PC-9 (cell line): ENCODE measurements around the gene TPTE2. TPM values are rescaled to one million over a fixed set of nuclear protein-coding genes. Genes with fewer than 3 reads are reported as not detected.

Experiments
- BruUV-seq: library from RNA; stranded (reverse); fragments of 400-500 nt; replicated peaks from 2 replicates; lab custom pipeline; 2021; lab: Mats Ljungman, UMichigan
- CTCF ChIA-PET: fragments of 300-600 bp; sonication (Branson Sonifier 250); formaldehyde crosslinking; loops from one replicate; lab custom pipeline; 2022; ENCODE audit warnings: antibody characterized with exemption; lab: Charles Lee
- POLR2A ChIA-PET: fragments of 300-600 bp; sonication (Branson Sonifier 250); formaldehyde crosslinking; loops from one replicate; lab custom pipeline; 2022; ENCODE audit warnings: antibody characterized with exemption; ENCODE audit not compliant: unreplicated experiment; lab: Charles Lee
- DNase-seq, 2 experiments: peaks; one replicate each; pipeline versions ENCODE4 v3.0.0 to v3.0.0-alpha.2; 2015 to 2022; ENCODE audit warnings: mixed read lengths in 1 of 2
- H2AFZ ChIP-seq: fragments of 200-600 bp; sonication (generic); 2 replicates; pipeline ENCODE4 v1.8.1; 2017; ENCODE audit warnings: antibody characterized with exemption
- H3F3A ChIP-seq: fragments of 200-600 bp; sonication (generic); 2 replicates; pipeline ENCODE4 v1.8.1; 2017; ENCODE audit warnings: antibody characterized with exemption, mild to moderate bottlenecking, low read depth; ENCODE audit not compliant: insufficient read depth
- H3K27ac ChIP-seq: fragments of 200-600 bp; sonication (generic); 2 replicates; pipeline ENCODE4 v1.6.1; 2016; ENCODE audit warnings: mixed run types
- H3K27me3 ChIP-seq: fragments of 200-600 bp; sonication (generic); 2 replicates; pipeline ENCODE4 v1.6.1; 2016; ENCODE audit warnings: low read depth, mixed run types; ENCODE audit not compliant: insufficient read depth
- H3K36me3 ChIP-seq: fragments of 200-600 bp; sonication (generic); 2 replicates; pipeline ENCODE4 v1.6.1; 2016; ENCODE audit warnings: low read depth, mixed run types
- H3K4me1 ChIP-seq: fragments of 200-600 bp; sonication (generic); replicated peaks from 2 replicates; pipeline ENCODE4 v1.6.1; 2016; ENCODE audit warnings: mixed run types; ENCODE audit not compliant: insufficient read depth
- H3K4me2 ChIP-seq: fragments of 200-600 bp; sonication (generic); 2 replicates; pipeline ENCODE4 v1.6.1; 2017; ENCODE audit warnings: mixed run types
- H3K4me3 ChIP-seq: fragments of 200-600 bp; sonication (generic); 2 replicates; pipeline ENCODE4 v1.6.1; 2016; ENCODE audit warnings: mixed run types
- H3K79me2 ChIP-seq: fragments of 200-600 bp; sonication (generic); 2 replicates; pipeline ENCODE4 v1.6.1; 2017; ENCODE audit warnings: low read depth, mixed run types
- H3K9me2 ChIP-seq: fragments of 200-600 bp; sonication (generic); 2 replicates; pipeline ENCODE4 v1.8.1; 2017; ENCODE audit warnings: mild to moderate bottlenecking; ENCODE audit not compliant: insufficient read depth
- H3K9me3 ChIP-seq: fragments of 200-600 bp; sonication (generic); 2 replicates; pipeline ENCODE4 v1.8.1; 2016; ENCODE audit warnings: low read depth; ENCODE audit not compliant: insufficient read depth
- H4K20me1 ChIP-seq: fragments of 200-600 bp; sonication (generic); 2 replicates; pipeline ENCODE4 v1.8.1; 2017; ENCODE audit not compliant: insufficient read depth
- EZH2 ChIP-seq: fragments of 200-600 bp; sonication (generic); IDR thresholded peaks from 2 replicates; pipeline ENCODE4 v1.8.0; 2017; ENCODE audit warnings: antibody characterized with exemption, low read depth
- intact Hi-C: fragments of 100-400 bp; cut with micrococcal nuclease; formaldehyde crosslinking; loops from one replicate; pipeline ENCODE4 v1.10.0; 2022; ENCODE audit not compliant: unreplicated experiment
- total RNA-seq: library from RNA; stranded (reverse); gene quantifications from 2 replicates; pipeline ENCODE4 v1.2.3, GENCODE V29; 2021
- TF ChIP-seq, protein P1 (sequence below): fragments of 200-600 bp; sonication (generic); conservative IDR thresholded peaks from 2 replicates; pipeline ENCODE4 v1.6.1; 2017; ENCODE audit warnings: mixed run types, antibody characterized with exemption, mild to moderate bottlenecking, moderate library complexity

TPTE2 gene
- total RNA-seq, 1 experiment from 2014 or later = not detected

DNA sequence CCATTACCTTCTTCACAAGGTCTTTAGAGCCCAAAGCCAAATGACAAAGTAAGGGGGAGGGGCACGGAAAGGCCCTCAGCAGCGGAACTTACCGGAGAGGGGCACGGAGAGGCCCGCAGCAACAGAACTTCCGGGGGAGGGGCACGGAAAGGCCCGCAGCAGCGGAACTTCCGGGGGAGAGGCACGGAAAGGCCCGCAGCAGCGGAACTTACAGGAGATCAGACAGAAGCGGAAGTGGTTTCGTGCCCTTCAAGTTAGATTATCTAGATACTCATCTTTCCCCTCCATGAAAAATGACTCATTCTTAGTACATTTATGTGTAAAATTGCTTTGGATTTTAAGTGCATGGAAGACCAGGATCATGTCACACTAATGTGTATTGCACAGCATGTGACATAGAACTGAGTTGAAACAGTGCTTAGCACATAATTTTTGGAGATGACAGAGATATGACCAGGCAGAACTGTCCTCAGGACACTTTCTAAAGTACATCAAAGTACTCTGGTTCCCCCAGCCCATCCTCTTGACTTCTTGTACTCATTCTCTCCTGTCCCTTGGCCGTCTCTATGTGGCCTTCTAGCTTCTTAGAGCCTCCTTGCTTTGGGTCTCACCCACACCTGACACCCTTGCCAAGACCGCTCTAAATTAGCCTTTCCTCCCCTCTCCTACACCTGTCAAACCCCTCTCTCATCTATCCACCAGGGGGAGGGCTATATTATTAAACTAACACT lies 25.7 kb upstream of the TPTE2 start:
- TF ChIP-seq, protein P1, sequence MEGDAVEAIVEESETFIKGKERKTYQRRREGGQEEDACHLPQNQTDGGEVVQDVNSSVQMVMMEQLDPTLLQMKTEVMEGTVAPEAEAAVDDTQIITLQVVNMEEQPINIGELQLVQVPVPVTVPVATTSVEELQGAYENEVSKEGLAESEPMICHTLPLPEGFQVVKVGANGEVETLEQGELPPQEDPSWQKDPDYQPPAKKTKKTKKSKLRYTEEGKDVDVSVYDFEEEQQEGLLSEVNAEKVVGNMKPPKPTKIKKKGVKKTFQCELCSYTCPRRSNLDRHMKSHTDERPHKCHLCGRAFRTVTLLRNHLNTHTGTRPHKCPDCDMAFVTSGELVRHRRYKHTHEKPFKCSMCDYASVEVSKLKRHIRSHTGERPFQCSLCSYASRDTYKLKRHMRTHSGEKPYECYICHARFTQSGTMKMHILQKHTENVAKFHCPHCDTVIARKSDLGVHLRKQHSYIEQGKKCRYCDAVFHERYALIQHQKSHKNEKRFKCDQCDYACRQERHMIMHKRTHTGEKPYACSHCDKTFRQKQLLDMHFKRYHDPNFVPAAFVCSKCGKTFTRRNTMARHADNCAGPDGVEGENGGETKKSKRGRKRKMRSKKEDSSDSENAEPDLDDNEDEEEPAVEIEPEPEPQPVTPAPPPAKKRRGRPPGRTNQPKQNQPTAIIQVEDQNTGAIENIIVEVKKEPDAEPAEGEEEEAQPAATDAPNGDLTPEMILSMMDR = no peak
- no peak for TF ChIP-seq EZH2
- no TSS peak for BruUV-seq
- H3K36me3 ChIP-seq = no peaks in the 10 kb centered on the region
- H2AFZ ChIP-seq = no peak overlapping the region
- CTCF ChIA-PET = no interaction called here
- intact Hi-C loops = no loop called here
- H3K9me3 ChIP-seq = no peaks in the 10 kb centered on the region
- no peaks in the 10 kb centered on the region for H3F3A ChIP-seq
- H3K4me1 ChIP-seq = no peaks in the 10 kb centered on the region
- POLR2A ChIA-PET = no interaction called here
- H3K4me2 ChIP-seq = peak overlapping the region; percentile 53
- H3K27me3 ChIP-seq = no peaks in the 10 kb centered on the region
- no peaks in the 10 kb centered on the region for H3K79me2 ChIP-seq
- DNase-seq = no peak
- H4K20me1 ChIP-seq = no peaks in the 10 kb centered on the region
- no peaks in the 10 kb centered on the region for H3K9me2 ChIP-seq
- H3K27ac ChIP-seq = no peak overlapping the region
- H3K4me3 ChIP-seq = peak overlapping the region; percentile 24; the same call in 1 of the 2 replicates

DNA sequence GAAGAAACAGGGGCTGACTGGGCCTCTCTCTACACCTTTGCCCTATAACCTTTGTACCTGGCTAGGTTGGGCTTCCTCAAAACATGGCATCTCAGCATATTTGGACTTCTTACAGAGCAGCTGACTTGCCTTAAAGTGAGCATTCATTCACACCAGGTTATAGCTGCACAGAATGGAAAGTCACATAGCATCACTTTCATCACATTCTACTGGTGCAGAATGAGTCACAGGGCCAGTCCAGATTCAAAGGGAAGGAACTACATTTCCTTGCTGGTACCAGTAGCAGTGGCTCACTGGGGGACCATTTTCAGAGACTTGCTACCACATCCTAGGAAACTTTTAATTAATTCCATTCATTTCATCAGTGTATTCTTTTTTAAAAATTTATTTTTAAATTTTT lies 20.3 kb upstream of the TPTE2 start:
- POLR2A ChIA-PET = no interaction called here
- no peak for DNase-seq
- intact Hi-C loops = no loop called here
- Histone ChIP-seq H3F3A (no peaks in the 10 kb centered on the region), H3K9me3 (no peaks in the 10 kb centered on the region), H3K27me3 (peaks cover 15% of the 10 kb centered on the region; the same call in 1 of the 2 replicates), H2AFZ (no peak overlapping the region), H3K4me1 (no peaks in the 10 kb centered on the region), H3K27ac (no peak overlapping the region), H3K4me3 (no peak overlapping the region), H3K9me2 (no peaks in the 10 kb centered on the region), H3K79me2 (no peaks in the 10 kb centered on the region), H4K20me1 (no peaks in the 10 kb centered on the region), H3K4me2 (no peak overlapping the region), H3K36me3 (no peaks in the 10 kb centered on the region)
- no peak for TF ChIP-seq EZH2
- TF ChIP-seq, protein P1 = no peak
- BruUV-seq = no TSS peak
- CTCF ChIA-PET = no interaction called here

DNA sequence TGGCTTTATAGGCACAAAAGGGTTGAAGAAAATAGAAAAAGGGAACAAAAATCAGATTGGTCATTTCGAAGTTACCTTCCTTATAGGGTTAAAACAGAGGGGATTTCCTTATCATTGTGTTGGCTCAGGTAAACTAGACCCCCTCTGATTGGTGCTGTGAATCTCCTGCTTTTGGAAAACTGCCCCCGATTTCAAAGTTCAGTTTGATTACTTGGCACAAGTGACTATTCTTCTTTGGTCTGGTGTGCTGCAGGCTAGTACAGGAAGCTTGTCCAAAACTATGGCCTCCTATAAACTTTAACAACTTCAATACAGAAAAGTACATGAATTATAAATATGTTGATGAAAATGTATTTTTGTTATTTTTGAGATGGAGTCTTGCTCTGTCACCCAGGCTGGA lies 13.9 kb upstream of the TPTE2 start:
- Histone ChIP-seq H3K4me2 (no peak overlapping the region), H3F3A (no peaks in the 10 kb centered on the region), H3K27me3 (peaks cover 32% of the 10 kb centered on the region; the same call in 1 of the 2 replicates), H4K20me1 (no peaks in the 10 kb centered on the region), H3K27ac (no peak overlapping the region), H3K4me1 (no peaks in the 10 kb centered on the region), H3K9me2 (no peaks in the 10 kb centered on the region), H3K36me3 (no peaks in the 10 kb centered on the region), H3K4me3 (no peak overlapping the region), H3K9me3 (no peaks in the 10 kb centered on the region), H2AFZ (no peak overlapping the region), H3K79me2 (no peaks in the 10 kb centered on the region)
- DNase-seq = no peak
- no TSS peak for BruUV-seq
- ChIA-PET CTCF (no interaction called here), POLR2A (no interaction called here)
- TF ChIP-seq EZH2 = no peak
- TF ChIP-seq, protein P1 = no peak
- intact Hi-C loops = no loop called here
